ENCODE measurements around the gene ADAM10.

Gene ADAM10

GRCh38 chr15:58717357-58717756 is 32.1 kb downstream of the ADAM10 start:
- Mint-ChIP-seq H3K27me3 (no peaks in the 10 kb centered on the region), H3K27ac (no peak overlapping the region), H3K36me3 (ENCODE audit: low read depth) (peaks cover 32% of the 10 kb centered on the region), H3K4me1 (ENCODE audit: low read depth) (peaks cover 32% of the 10 kb centered on the region), H3K4me3 (no peak overlapping the region), H3K9me3 (no peaks in the 10 kb centered on the region)
- intact Hi-C loops (cut with micrococcal nuclease): no loop called here

GRCh38 chr15:58716027-58716426 is 33.5 kb downstream of the ADAM10 start:
- intact Hi-C loops (cut with micrococcal nuclease): no loop called here
- no peaks in the 10 kb centered on the region for H3K9me3 Mint-ChIP-seq
- H3K27me3 Mint-ChIP-seq: no peaks in the 10 kb centered on the region
- H3K36me3 Mint-ChIP-seq (ENCODE audit: low read depth): peaks cover 34% of the 10 kb centered on the region
- H3K4me3 Mint-ChIP-seq: no peak overlapping the region
- no peak overlapping the region for H3K27ac Mint-ChIP-seq
- H3K4me1 Mint-ChIP-seq (ENCODE audit: low read depth): peaks cover 32% of the 10 kb centered on the region

DNA sequence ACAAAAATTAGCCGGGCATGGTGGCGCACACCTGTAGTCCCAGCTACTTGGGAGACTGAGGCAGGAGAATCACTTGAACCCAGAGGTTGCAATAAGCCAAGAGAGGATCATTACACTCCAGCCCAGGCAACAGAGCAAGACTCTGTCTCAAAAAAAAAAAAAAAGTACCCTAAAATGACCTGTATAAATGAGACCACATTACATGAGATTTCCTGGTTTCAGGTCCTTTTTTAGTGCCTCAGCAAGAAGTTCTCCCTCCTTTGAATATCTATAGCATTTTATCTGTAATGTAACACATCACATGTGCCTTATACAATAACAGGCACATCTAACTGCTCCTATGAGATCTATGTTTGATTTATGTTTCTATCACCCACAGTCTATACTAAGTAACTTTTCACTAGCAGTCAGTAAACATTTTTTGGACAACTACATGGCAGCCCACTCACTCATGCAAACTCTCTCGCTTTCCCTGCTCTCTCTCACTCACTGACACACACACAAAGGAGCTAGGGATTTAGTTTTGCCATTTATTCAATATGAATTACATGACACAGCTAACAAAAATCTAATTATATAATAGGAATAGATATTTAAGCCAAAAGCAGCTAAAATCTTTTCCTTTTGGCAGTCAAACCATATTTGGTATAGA is 34.1 kb downstream of the ADAM10 start:
- peaks cover 34% of the 10 kb centered on the region for H3K36me3 Mint-ChIP-seq (ENCODE audit: low read depth)
- peaks cover 32% of the 10 kb centered on the region for H3K4me1 Mint-ChIP-seq (ENCODE audit: low read depth)
- intact Hi-C loops (cut with micrococcal nuclease): loop anchor here (2.0 kb wide), 1 partner anchor 15 kb away; no protein-coding TSS in a partner anchor
- no peak overlapping the region for H3K4me3 Mint-ChIP-seq
- no peaks in the 10 kb centered on the region for H3K9me3 Mint-ChIP-seq
- H3K27ac Mint-ChIP-seq: no peak overlapping the region
- H3K27me3 Mint-ChIP-seq: no peaks in the 10 kb centered on the region

- peaks cover 43% of the 10 kb centered on the region for H3K36me3 Mint-ChIP-seq (ENCODE audit: low read depth)
- H3K27ac Mint-ChIP-seq: no peak overlapping the region
- no peaks in the 10 kb centered on the region for H3K27me3 Mint-ChIP-seq
- intact Hi-C loops (cut with micrococcal nuclease): no loop called here
- H3K4me3 Mint-ChIP-seq: no peak overlapping the region
- peaks cover 13% of the 10 kb centered on the region for H3K4me1 Mint-ChIP-seq (ENCODE audit: low read depth)
- no peaks in the 10 kb centered on the region for H3K9me3 Mint-ChIP-seq
Measured at GRCh38 chr15:58710701-58711100, 38.8 kb downstream of the ADAM10 start.

DNA sequence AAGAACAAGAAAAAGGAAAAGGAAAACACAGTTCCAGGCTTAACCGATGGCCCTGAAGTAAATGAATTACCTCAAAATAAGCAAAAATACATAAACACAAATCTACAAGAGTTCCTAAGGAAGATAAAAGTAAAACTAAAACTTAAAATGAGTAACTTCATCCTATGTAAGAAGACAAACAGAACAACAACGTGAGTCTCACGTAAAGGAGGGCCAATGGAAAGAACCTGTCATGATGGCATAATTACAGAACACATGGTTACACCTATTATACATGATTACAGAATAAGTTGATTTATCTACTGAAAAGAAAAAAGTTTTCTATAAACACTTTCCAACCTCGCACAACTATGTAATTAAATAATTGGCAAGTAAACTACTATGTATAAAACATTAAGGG is 42.1 kb downstream of the ADAM10 start:
- H3K4me1 Mint-ChIP-seq (ENCODE audit: low read depth): peaks cover 12% of the 10 kb centered on the region
- H3K27me3 Mint-ChIP-seq: no peaks in the 10 kb centered on the region
- H3K36me3 Mint-ChIP-seq (ENCODE audit: low read depth): peaks cover 32% of the 10 kb centered on the region
- intact Hi-C loops (cut with micrococcal nuclease): no loop called here
- peaks cover 10% of the 10 kb centered on the region for H3K9me3 Mint-ChIP-seq
- no peak overlapping the region for H3K27ac Mint-ChIP-seq
- H3K4me3 Mint-ChIP-seq: no peak overlapping the region

- H3K4me1 Mint-ChIP-seq (ENCODE audit: low read depth): peaks cover 17% of the 10 kb centered on the region
- H3K27ac Mint-ChIP-seq: no peak overlapping the region
- H3K36me3 Mint-ChIP-seq (ENCODE audit: low read depth): peaks cover 52% of the 10 kb centered on the region
Measured at GRCh38 chr15:58705105-58705504, 44.4 kb downstream of the ADAM10 start.

DNA sequence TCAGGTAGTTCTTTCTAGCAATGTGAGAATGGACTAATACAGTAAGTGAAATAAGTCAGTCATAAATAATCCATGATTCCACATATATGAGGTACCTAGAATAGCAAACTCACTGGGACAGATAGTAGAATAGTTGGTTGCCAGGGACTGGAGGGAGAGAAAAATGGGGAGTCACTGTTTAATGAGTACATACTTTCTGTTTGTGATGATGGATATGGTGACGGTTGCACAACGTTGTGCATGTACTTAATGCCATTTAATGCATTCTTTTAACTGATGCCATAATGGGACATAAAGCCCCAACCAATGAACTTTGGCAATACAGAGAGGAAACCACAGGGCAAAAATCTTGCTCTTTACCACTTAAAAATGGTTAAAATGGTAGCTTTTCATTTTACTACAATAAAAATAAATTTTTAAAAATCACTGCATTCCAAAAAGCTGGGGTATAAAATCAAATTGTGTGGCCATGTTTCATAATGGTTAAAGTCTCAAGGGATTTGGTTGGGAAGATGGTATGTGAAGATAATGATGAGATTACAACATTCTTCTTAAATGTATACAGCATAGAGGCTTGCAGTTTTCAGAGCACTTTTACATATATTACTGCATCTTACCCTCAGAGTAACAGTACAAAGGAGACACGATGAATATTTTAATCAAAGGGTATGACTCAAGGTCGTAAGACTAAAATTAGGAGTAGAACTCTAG is 45.2 kb downstream of the ADAM10 start:
- Mint-ChIP-seq H3K36me3 (ENCODE audit: low read depth) (peaks cover 60% of the 10 kb centered on the region), H3K4me1 (ENCODE audit: low read depth) (peaks cover 25% of the 10 kb centered on the region), H3K27me3 (no peaks in the 10 kb centered on the region), H3K9me3 (peaks cover 20% of the 10 kb centered on the region), H3K27ac (no peak overlapping the region), H3K4me3 (no peak overlapping the region)
- intact Hi-C loops (cut with micrococcal nuclease): no loop called here

More at GRCh38 chr15:58705105-58705504, 44.4 kb downstream of the ADAM10 start:
- intact Hi-C loops (cut with micrococcal nuclease): no loop called here
- Mint-ChIP-seq H3K27me3 (no peaks in the 10 kb centered on the region), H3K4me3 (no peak overlapping the region), H3K9me3 (peaks cover 12% of the 10 kb centered on the region)

GRCh38 chr15:58703610-58704009 is 45.9 kb downstream of the ADAM10 start:
- Mint-ChIP-seq H3K27me3 (no peaks in the 10 kb centered on the region), H3K9me3 (peaks cover 27% of the 10 kb centered on the region), H3K27ac (no peak overlapping the region), H3K36me3 (ENCODE audit: low read depth) (peaks cover 67% of the 10 kb centered on the region), H3K4me1 (ENCODE audit: low read depth) (peaks cover 29% of the 10 kb centered on the region), H3K4me3 (no peak overlapping the region)
- intact Hi-C loops (cut with micrococcal nuclease): no loop called here

GRCh38 chr15:58702233-58702632 is 47.3 kb downstream of the ADAM10 start:
- no peak overlapping the region for H3K27ac Mint-ChIP-seq
- no peaks in the 10 kb centered on the region for H3K27me3 Mint-ChIP-seq
- H3K4me3 Mint-ChIP-seq: no peak overlapping the region
- H3K36me3 Mint-ChIP-seq (ENCODE audit: low read depth): peaks cover 66% of the 10 kb centered on the region
- H3K4me1 Mint-ChIP-seq (ENCODE audit: low read depth): peaks cover 36% of the 10 kb centered on the region
- H3K9me3 Mint-ChIP-seq: peaks cover 28% of the 10 kb centered on the region
- intact Hi-C loops (cut with micrococcal nuclease): no loop called here

- intact Hi-C loops (cut with micrococcal nuclease): loop anchor here (2.0 kb wide), 1 partner anchor 13 kb away; no protein-coding TSS in a partner anchor
Measured at GRCh38 chr15:58701376-58701775, 48.1 kb downstream of the ADAM10 start.

GRCh38 chr15:58699769-58700168 is 49.7 kb downstream of the ADAM10 start:
- Mint-ChIP-seq H3K4me1 (ENCODE audit: low read depth) (peaks cover 41% of the 10 kb centered on the region), H3K36me3 (ENCODE audit: low read depth) (peaks cover 58% of the 10 kb centered on the region), H3K27me3 (no peaks in the 10 kb centered on the region), H3K9me3 (peaks cover 28% of the 10 kb centered on the region), H3K27ac (no peak overlapping the region), H3K4me3 (no peak overlapping the region)
- intact Hi-C loops (cut with micrococcal nuclease): loop anchor here (2.0 kb wide), 1 partner anchor 15 kb away; no protein-coding TSS in a partner anchor

More at GRCh38 chr15:58701376-58701775, 48.1 kb downstream of the ADAM10 start:
- peaks cover 38% of the 10 kb centered on the region for H3K4me1 Mint-ChIP-seq (ENCODE audit: low read depth)
- peaks cover 28% of the 10 kb centered on the region for H3K9me3 Mint-ChIP-seq
- H3K36me3 Mint-ChIP-seq (ENCODE audit: low read depth): peaks cover 58% of the 10 kb centered on the region
- H3K4me3 Mint-ChIP-seq: no peak overlapping the region
- no peaks in the 10 kb centered on the region for H3K27me3 Mint-ChIP-seq
- no peak overlapping the region for H3K27ac Mint-ChIP-seq

DNA sequence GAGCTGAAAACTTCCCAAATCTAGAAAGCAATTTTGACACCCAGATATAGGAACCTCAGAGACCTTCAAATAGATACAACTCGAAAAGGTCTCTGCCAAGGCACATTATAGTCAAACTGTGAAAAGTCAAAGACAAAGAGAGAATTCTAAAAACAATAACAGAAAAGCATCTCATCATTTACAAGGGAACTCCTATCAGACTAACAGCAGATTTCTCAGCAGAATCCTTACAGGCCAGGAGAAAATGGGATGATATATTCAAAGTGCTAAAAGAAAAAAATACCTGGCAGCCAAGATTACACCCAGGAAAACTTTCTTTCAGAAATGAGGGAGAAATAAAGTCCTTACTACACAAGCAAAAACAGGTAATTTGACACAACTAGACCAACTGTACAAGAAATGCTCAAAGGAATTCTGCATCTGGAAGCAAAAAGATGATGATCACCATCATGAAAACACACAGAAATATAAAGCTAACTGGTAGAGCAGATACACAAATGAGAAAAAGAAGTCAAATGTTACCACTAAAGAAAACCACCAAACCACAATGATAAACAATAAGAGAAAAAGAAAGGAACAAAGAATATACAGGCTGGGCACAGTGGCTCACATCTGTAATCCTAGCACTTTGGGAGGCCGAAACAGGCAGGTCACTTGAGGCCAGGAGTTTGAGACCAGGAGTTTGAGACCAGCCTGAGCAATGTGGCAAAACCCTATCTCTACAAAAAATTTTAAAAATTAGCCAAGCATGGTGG is 50.4 kb downstream of the ADAM10 start:
- peaks cover 25% of the 10 kb centered on the region for H3K9me3 Mint-ChIP-seq
- peaks cover 55% of the 10 kb centered on the region for H3K36me3 Mint-ChIP-seq (ENCODE audit: low read depth)
- H3K27ac Mint-ChIP-seq: no peak overlapping the region
- H3K4me1 Mint-ChIP-seq (ENCODE audit: low read depth): peaks cover 45% of the 10 kb centered on the region
- intact Hi-C loops (cut with micrococcal nuclease): no loop called here
- no peak overlapping the region for H3K4me3 Mint-ChIP-seq
- no peaks in the 10 kb centered on the region for H3K27me3 Mint-ChIP-seq

DNA sequence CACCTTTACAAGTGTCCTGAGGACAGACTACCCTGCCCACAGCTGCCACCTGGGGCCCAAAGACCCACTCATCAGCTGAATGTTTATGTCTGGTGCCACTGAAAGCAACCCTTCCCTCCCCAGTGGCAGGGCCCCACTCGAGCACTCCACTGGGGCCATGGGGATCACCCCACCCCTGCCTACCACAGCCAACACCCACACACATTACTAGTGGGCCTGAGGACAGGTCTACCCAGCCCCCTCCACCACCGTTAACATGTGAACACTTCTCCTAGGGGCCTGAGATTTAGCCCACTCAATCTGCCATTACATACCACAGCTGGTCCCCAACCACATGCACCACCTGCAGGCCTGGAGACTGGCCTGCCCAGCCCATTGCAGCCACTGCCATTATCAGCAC is 52.3 kb downstream of the ADAM10 start:
- intact Hi-C loops (cut with micrococcal nuclease): no loop called here

GRCh38 chr15:58696738-58697137 is 52.8 kb downstream of the ADAM10 start:
- Mint-ChIP-seq H3K27ac (no peak overlapping the region), H3K4me1 (ENCODE audit: low read depth) (peaks cover 45% of the 10 kb centered on the region), H3K36me3 (ENCODE audit: low read depth) (peaks cover 52% of the 10 kb centered on the region), H3K9me3 (peaks cover 18% of the 10 kb centered on the region), H3K27me3 (no peaks in the 10 kb centered on the region), H3K4me3 (no peak overlapping the region)
- intact Hi-C loops (cut with micrococcal nuclease): no loop called here

More for the DNA sequence above, 52.3 kb downstream of the ADAM10 start:
- no peaks in the 10 kb centered on the region for H3K27me3 Mint-ChIP-seq
- peaks cover 43% of the 10 kb centered on the region for H3K4me1 Mint-ChIP-seq (ENCODE audit: low read depth)
- no peak overlapping the region for H3K4me3 Mint-ChIP-seq
- H3K27ac Mint-ChIP-seq: no peak overlapping the region
- peaks cover 18% of the 10 kb centered on the region for H3K9me3 Mint-ChIP-seq
- peaks cover 54% of the 10 kb centered on the region for H3K36me3 Mint-ChIP-seq (ENCODE audit: low read depth)

Data from dendritic cell treated with granulocyte-macrophage colony-stimulating factor and Interleukin-4, amounts not matched to agents 40 ng/mL and 50 ng/mL, for 4 days (primary cell).